ENCODE data around the gene MICB.

The MICB gene

GRCh38 chr6:31513456-31514165, 15.7 kb downstream of the MICB start:
- DNase-seq, result no peak

- DNase-seq, result no peak
These were observed 23.9 kb downstream of the MICB start for GRCh38 chr6:31521835-31522234.

GRCh38 chr6:31525553-31525931, 27.6 kb downstream of the MICB start:
- no peak for DNase-seq

GRCh38 chr6:31525932-31526591, 28.1 kb downstream of the MICB start:
- DNase-seq, result no peak

GRCh38 chr6:31528307-31528777, 30.4 kb downstream of the MICB start:
- no peak for DNase-seq

GRCh38 chr6:31528821-31529328, 30.9 kb downstream of the MICB start, which contains the start of gene MCCD1:
MCCD1 (plus strand) TSS chr6:31528962; CDS start chr6:31529015, 53 bp downstream.
- peak; percentile 25 for DNase-seq

GRCh38 chr6:31529329-31530150, 31.6 kb downstream of the MICB start:
- no peak for DNase-seq

- no peak for DNase-seq
These were observed 32.7 kb downstream of the MICB start for GRCh38 chr6:31530659-31531058.

- no peak for DNase-seq
These were observed 33.2 kb downstream of the MICB start for GRCh38 chr6:31531162-31531561.

- no peak for DNase-seq
These were observed 34.1 kb downstream of the MICB start for GRCh38 chr6:31531771-31532643.

GRCh38 chr6:31532644-31533454, 34.9 kb downstream of the MICB start:
- no peak for DNase-seq

- no peak for DNase-seq
These were observed 35.5 kb downstream of the MICB start for GRCh38 chr6:31533455-31533841.

GRCh38 chr6:31534011-31534410, 36.1 kb downstream of the MICB start:
- no peak for DNase-seq

- no peak for DNase-seq
These were observed 36.6 kb downstream of the MICB start for GRCh38 chr6:31534521-31535040.

- DNase-seq, result no peak
These were observed 37.8 kb downstream of the MICB start for GRCh38 chr6:31535538-31536324.

- DNase-seq, result no peak
These were observed 41.0 kb downstream of the MICB start for GRCh38 chr6:31538805-31539400.

- no peak for DNase-seq
These were observed 42.7 kb downstream of the MICB start for GRCh38 chr6:31540640-31541039.

GRCh38 chr6:31541059-31541657, 43.2 kb downstream of the MICB start:
- peak; percentile 78 for DNase-seq
